Heart left ventricle (tissue), 13 donors: ENCODE results near the gene FTCD.

ENCODE experiments used
- POLR2A ChIP-seq, 2 donors: fragments of 450-650 bp; IDR thresholded peaks; one replicate each; pipeline ENCODE4 v1.6.1; 2017; ENCODE audit warnings: antibody characterized with exemption in 2 of 2, mild to moderate bottlenecking in 2 of 2, moderate library complexity in 2 of 2
- TF ChIP-seq, protein P1 (sequence below), 12 donors: fragments of 200-600 bp; sonication (generic) in 4 of 12; IDR thresholded peaks; one replicate each; pipeline versions ENCODE4 v1.5.0 to v1.8.0; 2018 to 2022; ENCODE audit warnings: antibody characterized with exemption in 12 of 12, mild to moderate bottlenecking in 5 of 12
- donor health status: ischemic (EF 13 %, LVEDD 7.1; RV severe dilation, severe dysfunction).
- donor health status: DM: no; HTN: yes; CAD: no.
- donor health status: DM: no; HTN: no; CAD: no.
- donor health status: ischemic (EF 25% LVEDD 6.9; RV normal size, moderate dysfunction).
- donor health status: ischemic (EF 25% LVEDD 5.7; RV mildly dilated, moderate dysfunction).
- donor health status: ischemic (EF 35%, LVEDD 5.7; RV mildly dilated, moderate dysfunction).
- donor health status: nonischemic (EF 11% LVEDD 7.7; RV severe dilation, severe dysfunction).
- donor health status: DM: yes; HTN: yes; CAD: no.
- donor health status: PGD.
- donor health status: ischemic (EF 29% LVEDD 5.4; RV normal size, mild dysfunction).
- donor health status: nonischemic (EF 23%, LVEDD 6.1; RV moderate dilation, normal function).

- TF ChIP-seq, protein P1, sequence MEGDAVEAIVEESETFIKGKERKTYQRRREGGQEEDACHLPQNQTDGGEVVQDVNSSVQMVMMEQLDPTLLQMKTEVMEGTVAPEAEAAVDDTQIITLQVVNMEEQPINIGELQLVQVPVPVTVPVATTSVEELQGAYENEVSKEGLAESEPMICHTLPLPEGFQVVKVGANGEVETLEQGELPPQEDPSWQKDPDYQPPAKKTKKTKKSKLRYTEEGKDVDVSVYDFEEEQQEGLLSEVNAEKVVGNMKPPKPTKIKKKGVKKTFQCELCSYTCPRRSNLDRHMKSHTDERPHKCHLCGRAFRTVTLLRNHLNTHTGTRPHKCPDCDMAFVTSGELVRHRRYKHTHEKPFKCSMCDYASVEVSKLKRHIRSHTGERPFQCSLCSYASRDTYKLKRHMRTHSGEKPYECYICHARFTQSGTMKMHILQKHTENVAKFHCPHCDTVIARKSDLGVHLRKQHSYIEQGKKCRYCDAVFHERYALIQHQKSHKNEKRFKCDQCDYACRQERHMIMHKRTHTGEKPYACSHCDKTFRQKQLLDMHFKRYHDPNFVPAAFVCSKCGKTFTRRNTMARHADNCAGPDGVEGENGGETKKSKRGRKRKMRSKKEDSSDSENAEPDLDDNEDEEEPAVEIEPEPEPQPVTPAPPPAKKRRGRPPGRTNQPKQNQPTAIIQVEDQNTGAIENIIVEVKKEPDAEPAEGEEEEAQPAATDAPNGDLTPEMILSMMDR (IDR thresholded peaks at IDR 0.05): no peak
- no peak for TF ChIP-seq POLR2A (IDR thresholded peaks at IDR 0.05)
Measured at GRCh38 chr21:46172863-46173528, 17.6 kb upstream of the FTCD start.
